GM12878 (cell line): ENCODE results near the gene SLC18A3. TPM values are rescaled to one million over a fixed set of nuclear protein-coding genes. Genes with fewer than 3 reads are reported as not detected.

Experiments
- ATAC-seq: fragments of 200-7000 bp; cut with Tn5 transposase; 3 replicates; pipeline ENCODE4 v1.9.1; 2020; ENCODE audit warnings: mild to moderate bottlenecking, moderate library complexity
- BruUV-seq: library from RNA; stranded (reverse); fragments of 400-500 nt; replicated peaks from 2 replicates; lab custom pipeline; 2021; lab: Mats Ljungman, UMichigan
- CTCF ChIA-PET: fragments of 300-600 bp; sonication (Branson Sonifier 250); formaldehyde crosslinking; extraction: SDS; loops from one replicate; lab custom pipeline; 2021; ENCODE audit warnings: inconsistent platforms; lab: Yijun Ruan, JAX
- POLR2A ChIA-PET: fragments of 350-600 bp; formaldehyde crosslinking; extraction: SDS; loops from one replicate; lab custom pipeline; 2021; ENCODE audit warnings: inconsistent platforms; lab: Charles Lee
- RAD21 ChIA-PET: fragments of 300-600 bp; sonication (Branson Sonifier 250); formaldehyde crosslinking; loops from one replicate; lab custom pipeline; 2023; ENCODE audit warnings: antibody characterized with exemption; ENCODE audit not compliant: unreplicated experiment; lab: Charles Lee
- SMC1A ChIA-PET: fragments of 300-600 bp; sonication (Branson Sonifier 250); formaldehyde crosslinking; loops from one replicate; lab custom pipeline; 2023; ENCODE audit not compliant: unreplicated experiment, uncharacterized antibody; lab: Charles Lee
- DNase-seq: peaks from one replicate; pipeline ENCODE4 v3.0.0-alpha.2; 2011; ENCODE audit warnings: low read depth, low spot score
- FAIRE-seq: peaks from 3 replicates; lab custom pipeline; 2011; peaks lifted over from hg19 to GRCh38; lab: Jason Lieb, UNC
- H2AFZ ChIP-seq: 2 replicates; pipeline ENCODE4 v1.6.0; 2011; ENCODE audit warnings: low read depth, low read length, control low read depth; ENCODE audit not compliant: control insufficient read depth
- H3K27ac ChIP-seq: 2 replicates; pipeline ENCODE4 v1.5.1; 2011; ENCODE audit warnings: control low read depth; ENCODE audit not compliant: control insufficient read depth, insufficient read depth
- H3K27me3 ChIP-seq, 2 experiments: replicated peaks in 1 of 2; 2 replicates each; pipeline versions ENCODE4 v1.6.0 to v1.6.1; 2011; ENCODE audit warnings: low read length in 1 of 2; ENCODE audit not compliant: control insufficient read depth in 2 of 2, insufficient read depth in 2 of 2
- H3K36me3 ChIP-seq, 2 experiments: 2 replicates each; pipeline ENCODE4 v1.5.1; 2011; ENCODE audit warnings: low read length in 1 of 2; ENCODE audit not compliant: control insufficient read depth in 2 of 2, insufficient read depth in 2 of 2
- H3K4me1 ChIP-seq: 2 replicates; pipeline ENCODE4 v1.6.1; 2011; ENCODE audit warnings: mild to moderate bottlenecking, low read length, moderate library complexity, mixed read lengths; ENCODE audit not compliant: control insufficient read depth, insufficient read depth
- H3K4me2 ChIP-seq: 2 replicates; pipeline ENCODE4 v1.6.0; 2011; ENCODE audit warnings: control low read depth; ENCODE audit not compliant: control insufficient read depth, insufficient read depth
- H3K4me3 ChIP-seq: fragments of 200-600 bp; sonication (generic); 2 replicates; pipeline ENCODE4 v1.5.1; 2016
- H3K79me2 ChIP-seq: 2 replicates; pipeline ENCODE4 v1.6.0; 2011; ENCODE audit warnings: low read length; ENCODE audit not compliant: control insufficient read depth, insufficient read depth
- H3K9ac ChIP-seq: 2 replicates; pipeline ENCODE4 v1.8.0; 2011; ENCODE audit warnings: low read length, control low read depth, mixed read lengths; ENCODE audit not compliant: control insufficient read depth, insufficient read depth
- H3K9me3 ChIP-seq: replicated peaks from 3 replicates; pipeline ENCODE4 v1.5.1; 2011; ENCODE audit warnings: mild to moderate bottlenecking, low read length; ENCODE audit not compliant: control insufficient read depth, insufficient read depth
- H4K20me1 ChIP-seq: 2 replicates; pipeline ENCODE4 v1.6.0; 2011; ENCODE audit not compliant: control insufficient read depth, insufficient read depth
- ATF2 ChIP-seq: IDR thresholded peaks from 2 replicates; pipeline ENCODE4 v1.6.1; 2012; ENCODE audit warnings: low read length, inconsistent platforms
- BHLHE40 ChIP-seq, 2 experiments: fragments of 450-650 bp in 1 of 2; IDR thresholded peaks; 2 replicates each; pipeline ENCODE4 v1.6.1; 2011 to 2017; ENCODE audit warnings: low read depth in 2 of 2, borderline replicate concordance in 1 of 2, improper control_type of control experiment in 1 of 2, low read length in 1 of 2, mild to moderate bottlenecking in 1 of 2
- BMI1 ChIP-seq: fragments of 450-650 bp; IDR thresholded peaks from 2 replicates; pipeline ENCODE4 v1.6.1; 2016; ENCODE audit warnings: mild to moderate bottlenecking, moderate library complexity, borderline replicate concordance
- BRCA1 ChIP-seq: IDR thresholded peaks from 2 replicates; pipeline ENCODE4 v1.6.1; 2011; ENCODE audit warnings: low read depth, low read length, improper control_type of control experiment
- JUNB ChIP-seq: IDR thresholded peaks from 2 replicates; pipeline ENCODE4 v1.6.1; 2016; ENCODE audit warnings: antibody characterized with exemption, mild to moderate bottlenecking
- MEF2A ChIP-seq: IDR thresholded peaks from 2 replicates; pipeline ENCODE4 v1.6.1; 2011; ENCODE audit warnings: low read depth, mild to moderate bottlenecking, low read length, moderate library complexity; ENCODE audit not compliant: insufficient read depth
- PAX8 ChIP-seq: fragments of 450-650 bp; IDR thresholded peaks from 2 replicates; pipeline ENCODE4 v1.6.1; 2017; ENCODE audit warnings: mild to moderate bottlenecking, moderate library complexity
- RAD21 ChIP-seq: IDR thresholded peaks from 2 replicates; pipeline ENCODE4 v1.6.1; 2011; ENCODE audit warnings: mild to moderate bottlenecking, low read depth, low read length, moderate library complexity; ENCODE audit not compliant: insufficient read depth
- RUNX3 ChIP-seq: IDR thresholded peaks from 2 replicates; pipeline ENCODE4 v1.6.1; 2012; ENCODE audit warnings: low read length, inconsistent platforms
- STAT3 ChIP-seq: IDR thresholded peaks from 2 replicates; pipeline ENCODE4 v1.6.1; 2011; ENCODE audit warnings: low read depth, low read length, improper control_type of control experiment
- ZZZ3 ChIP-seq: IDR thresholded peaks from 2 replicates; pipeline ENCODE4 v1.6.1; 2011; ENCODE audit warnings: low read depth; ENCODE audit not compliant: control insufficient read depth, insufficient read length
- WGBS: methylation state at CpG from one replicate; pipeline ENCODE4 v1.1.6; 2016; ENCODE audit warnings: low lambda C conversion rate; ENCODE audit not compliant: insufficient replicate concordance, insufficient coverage; ENCODE audit errors: missing lambda C conversion rate; 5-methylcytosine and 5-hydroxymethylcytosine counted together
- in situ Hi-C: fragments of 300-500 bp; cut with MboI; formaldehyde crosslinking; loops from 9 replicates; pipeline ENCODE4 v1.14.3; 2018; ENCODE audit warnings: mixed read lengths
- intact Hi-C: fragments of 100-400 bp; cut with micrococcal nuclease; formaldehyde crosslinking; loops from one replicate; pipeline ENCODE4 v1.14.2; 2022; ENCODE audit not compliant: unreplicated experiment
- polyA plus RNA-seq, 11 experiments: library from polyadenylated mRNA; depleted of rRNA in 4 of 11; unstranded in 6 of 11; stranded (reverse) in 5 of 11; fragments of >200 nt; fragmentation: Nextera tagmentation in 4 of 11; fragmentation: Illumina TruSeq in 1 of 11; extraction: Ambion mirVana in 4 of 11; extraction: Trizol in 1 of 11; gene quantifications; 1 replicate in 1 of 11; 2 replicates in 10 of 11; pipeline versions ENCODE4 v1.2.1 to v1.2.3, GENCODE V29; 2011 to 2016; ENCODE audit warnings: inconsistent platforms in 2 of 11, missing spikeins in 2 of 11, low read depth in 1 of 11
- total RNA-seq, 4 experiments: library from RNA; depleted of rRNA in 3 of 4; stranded (reverse); fragments of >200 nt in 3 of 4; fragmentation: Illumina TruSeq in 1 of 4; extraction: Trizol in 1 of 4; gene quantifications; 2 replicates each; pipeline versions ENCODE4 v1.2.1 to v1.2.3, GENCODE V29; 2013 to 2021
- TF ChIP-seq, protein P1 (sequence below): fragments of 450-650 bp; IDR thresholded peaks from 2 replicates; pipeline ENCODE4 v1.6.1; 2017; ENCODE audit warnings: mild to moderate bottlenecking
- TF ChIP-seq, protein P2 (sequence below): IDR thresholded peaks from 2 replicates; pipeline ENCODE4 v1.6.1; 2011; ENCODE audit warnings: borderline replicate concordance, low read depth, mild to moderate bottlenecking, moderate library complexity, mixed read lengths, low read length; ENCODE audit not compliant: insufficient read depth; ENCODE audit errors: extremely low read length
- TF ChIP-seq, protein P3 (sequence below): IDR thresholded peaks from 2 replicates; pipeline ENCODE4 v1.6.1; 2012; ENCODE audit warnings: mild to moderate bottlenecking, low read depth, low read length

SLC18A3 gene
- total and polyA plus RNA-seq, 10 of the 15 experiments (the other 5 are each of a cell fraction or from before 2014, with no cell fraction given), result not detected

- no peak for FAIRE-seq
- peaks cover 4 to 13% of the 10 kb centered on the region in 2 experiments for H3K27me3 ChIP-seq
- TF ChIP-seq RAD21, result no peak
- no peak for TF ChIP-seq ATF2
- TF ChIP-seq, protein P1, sequence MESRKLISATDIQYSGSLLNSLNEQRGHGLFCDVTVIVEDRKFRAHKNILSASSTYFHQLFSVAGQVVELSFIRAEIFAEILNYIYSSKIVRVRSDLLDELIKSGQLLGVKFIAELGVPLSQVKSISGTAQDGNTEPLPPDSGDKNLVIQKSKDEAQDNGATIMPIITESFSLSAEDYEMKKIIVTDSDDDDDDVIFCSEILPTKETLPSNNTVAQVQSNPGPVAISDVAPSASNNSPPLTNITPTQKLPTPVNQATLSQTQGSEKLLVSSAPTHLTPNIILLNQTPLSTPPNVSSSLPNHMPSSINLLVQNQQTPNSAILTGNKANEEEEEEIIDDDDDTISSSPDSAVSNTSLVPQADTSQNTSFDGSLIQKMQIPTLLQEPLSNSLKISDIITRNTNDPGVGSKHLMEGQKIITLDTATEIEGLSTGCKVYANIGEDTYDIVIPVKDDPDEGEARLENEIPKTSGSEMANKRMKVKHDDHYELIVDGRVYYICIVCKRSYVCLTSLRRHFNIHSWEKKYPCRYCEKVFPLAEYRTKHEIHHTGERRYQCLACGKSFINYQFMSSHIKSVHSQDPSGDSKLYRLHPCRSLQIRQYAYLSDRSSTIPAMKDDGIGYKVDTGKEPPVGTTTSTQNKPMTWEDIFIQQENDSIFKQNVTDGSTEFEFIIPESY, result no peak
- no peak for TF ChIP-seq BRCA1
- TF ChIP-seq ZZZ3, result no peak
- TF ChIP-seq RUNX3, result peak; percentile 54
- TF ChIP-seq, protein P2, sequence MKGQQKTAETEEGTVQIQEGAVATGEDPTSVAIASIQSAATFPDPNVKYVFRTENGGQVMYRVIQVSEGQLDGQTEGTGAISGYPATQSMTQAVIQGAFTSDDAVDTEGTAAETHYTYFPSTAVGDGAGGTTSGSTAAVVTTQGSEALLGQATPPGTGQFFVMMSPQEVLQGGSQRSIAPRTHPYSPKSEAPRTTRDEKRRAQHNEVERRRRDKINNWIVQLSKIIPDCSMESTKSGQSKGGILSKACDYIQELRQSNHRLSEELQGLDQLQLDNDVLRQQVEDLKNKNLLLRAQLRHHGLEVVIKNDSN, result no peak
- no peak for TF ChIP-seq JUNB
- no peak for TF ChIP-seq MEF2A
- TF ChIP-seq, protein P3, sequence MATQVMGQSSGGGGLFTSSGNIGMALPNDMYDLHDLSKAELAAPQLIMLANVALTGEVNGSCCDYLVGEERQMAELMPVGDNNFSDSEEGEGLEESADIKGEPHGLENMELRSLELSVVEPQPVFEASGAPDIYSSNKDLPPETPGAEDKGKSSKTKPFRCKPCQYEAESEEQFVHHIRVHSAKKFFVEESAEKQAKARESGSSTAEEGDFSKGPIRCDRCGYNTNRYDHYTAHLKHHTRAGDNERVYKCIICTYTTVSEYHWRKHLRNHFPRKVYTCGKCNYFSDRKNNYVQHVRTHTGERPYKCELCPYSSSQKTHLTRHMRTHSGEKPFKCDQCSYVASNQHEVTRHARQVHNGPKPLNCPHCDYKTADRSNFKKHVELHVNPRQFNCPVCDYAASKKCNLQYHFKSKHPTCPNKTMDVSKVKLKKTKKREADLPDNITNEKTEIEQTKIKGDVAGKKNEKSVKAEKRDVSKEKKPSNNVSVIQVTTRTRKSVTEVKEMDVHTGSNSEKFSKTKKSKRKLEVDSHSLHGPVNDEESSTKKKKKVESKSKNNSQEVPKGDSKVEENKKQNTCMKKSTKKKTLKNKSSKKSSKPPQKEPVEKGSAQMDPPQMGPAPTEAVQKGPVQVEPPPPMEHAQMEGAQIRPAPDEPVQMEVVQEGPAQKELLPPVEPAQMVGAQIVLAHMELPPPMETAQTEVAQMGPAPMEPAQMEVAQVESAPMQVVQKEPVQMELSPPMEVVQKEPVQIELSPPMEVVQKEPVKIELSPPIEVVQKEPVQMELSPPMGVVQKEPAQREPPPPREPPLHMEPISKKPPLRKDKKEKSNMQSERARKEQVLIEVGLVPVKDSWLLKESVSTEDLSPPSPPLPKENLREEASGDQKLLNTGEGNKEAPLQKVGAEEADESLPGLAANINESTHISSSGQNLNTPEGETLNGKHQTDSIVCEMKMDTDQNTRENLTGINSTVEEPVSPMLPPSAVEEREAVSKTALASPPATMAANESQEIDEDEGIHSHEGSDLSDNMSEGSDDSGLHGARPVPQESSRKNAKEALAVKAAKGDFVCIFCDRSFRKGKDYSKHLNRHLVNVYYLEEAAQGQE, result peak; percentile 99
- TF ChIP-seq BHLHE40 (IDR thresholded peaks at IDR 0.05; ENCODE audit: borderline replicate concordance in 1 of 2, low read depth in 2 of 2, low read length in 1 of 2), result no peak
- TF ChIP-seq STAT3, result no peak
- no peak for TF ChIP-seq PAX8
- TF ChIP-seq BMI1, result no peak
Measured at GRCh38 chr10:49606981-49607535, 3.1 kb upstream of the SLC18A3 start.

More at GRCh38 chr10:49606981-49607535, 3.1 kb upstream of the SLC18A3 start:
- RAD21 ChIA-PET, result interaction anchor here (0.7 kb wide), 1 partner anchor 12 kb away, joined by 3 read pairs; no protein-coding TSS in a partner anchor
- DNase-seq, result no peak
- H3K36me3 ChIP-seq, result no peaks in the 10 kb centered on the region
- in situ Hi-C loops (no loop called here), intact Hi-C loops (no loop called here)
- H3K4me2 ChIP-seq, result no peak overlapping the region
- BruUV-seq, result no TSS peak
- H3K9me3 ChIP-seq, result peaks cover 4% of the 10 kb centered on the region; the same call in 1 of the 3 replicates
- no peak overlapping the region for H2AFZ ChIP-seq
- H3K4me1 ChIP-seq, result no peaks in the 10 kb centered on the region
- 2% methylated on average over 22 of the region's 22 CpGs for WGBS
- H3K4me3 ChIP-seq, result no peak overlapping the region
- no peak overlapping the region for H3K9ac ChIP-seq
- no peak overlapping the region for H3K27ac ChIP-seq
- peak; percentile 95 for ATAC-seq
- no peaks in the 10 kb centered on the region for H3K79me2 ChIP-seq
- POLR2A ChIA-PET, result no interaction called here
- CTCF ChIA-PET, result interaction anchor here (1.3 to 1.4 kb wide), 2 partner anchors 12 to 14 kb away, joined by 4 to 9 read pairs; no protein-coding TSS in a partner anchor
- H4K20me1 ChIP-seq, result no peaks in the 10 kb centered on the region
- SMC1A ChIA-PET, result interaction anchor here (0.6 kb wide), 1 partner anchor 40 kb away, joined by 3 read pairs; no protein-coding TSS in a partner anchor
